Measurements from ENCODE around the gene CWC15. TPM values are rescaled to one million over a fixed set of nuclear protein-coding genes. Genes with fewer than 3 reads are reported as not detected.

The CWC15 gene
- total and polyA plus RNA-seq, 9 of the 15 experiments (the other 6 are each of a cell fraction or from before 2014, with no cell fraction given), result 47.3 to 168 (median 89.2) TPM

GRCh38 chr11:94933223-94934130, 39.9 kb downstream of the CWC15 start (continued):
- TF ChIP-seq ZNF407 (IDR thresholded peaks at IDR 0.05; ENCODE audit: low read depth) (no peak), NR2C1 (IDR thresholded peaks at IDR 0.05) (no peak), NR2C1 (tag; IDR thresholded peaks at IDR 0.05) (0 out of 2 replicates have a peak, but pooled peaks have one; percentile 31)
